ENCODE measurements around the gene NEUROG1. TPM values are rescaled to one million over a fixed set of nuclear protein-coding genes. Genes with fewer than 3 reads are reported as not detected.

NEUROG1 gene
- total RNA-seq, 4 donors from 2014 or later = not detected

DNA sequence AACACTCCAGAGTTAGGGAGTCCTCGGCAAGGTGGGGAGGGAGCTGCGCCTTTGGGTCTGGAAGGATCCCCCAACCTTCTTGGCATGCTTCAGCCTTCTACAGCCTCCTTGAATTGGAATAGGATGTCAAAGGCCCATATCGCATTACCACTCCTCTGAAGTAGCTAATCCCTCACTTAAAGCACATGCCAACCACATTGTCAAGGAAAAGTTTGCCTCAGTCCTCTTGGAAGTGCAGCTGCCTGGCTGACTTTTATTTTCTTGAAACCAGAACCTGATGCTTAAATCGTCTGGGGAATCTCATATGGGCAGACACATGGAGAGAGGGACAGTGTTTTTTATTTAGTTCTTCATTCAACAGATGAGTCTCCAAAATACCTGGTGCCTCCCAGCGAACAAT lies 28.6 kb upstream of the NEUROG1 start:
- no peak for TF ChIP-seq EP300 (IDR thresholded peaks at IDR 0.05)
- TF ChIP-seq, protein P1, sequence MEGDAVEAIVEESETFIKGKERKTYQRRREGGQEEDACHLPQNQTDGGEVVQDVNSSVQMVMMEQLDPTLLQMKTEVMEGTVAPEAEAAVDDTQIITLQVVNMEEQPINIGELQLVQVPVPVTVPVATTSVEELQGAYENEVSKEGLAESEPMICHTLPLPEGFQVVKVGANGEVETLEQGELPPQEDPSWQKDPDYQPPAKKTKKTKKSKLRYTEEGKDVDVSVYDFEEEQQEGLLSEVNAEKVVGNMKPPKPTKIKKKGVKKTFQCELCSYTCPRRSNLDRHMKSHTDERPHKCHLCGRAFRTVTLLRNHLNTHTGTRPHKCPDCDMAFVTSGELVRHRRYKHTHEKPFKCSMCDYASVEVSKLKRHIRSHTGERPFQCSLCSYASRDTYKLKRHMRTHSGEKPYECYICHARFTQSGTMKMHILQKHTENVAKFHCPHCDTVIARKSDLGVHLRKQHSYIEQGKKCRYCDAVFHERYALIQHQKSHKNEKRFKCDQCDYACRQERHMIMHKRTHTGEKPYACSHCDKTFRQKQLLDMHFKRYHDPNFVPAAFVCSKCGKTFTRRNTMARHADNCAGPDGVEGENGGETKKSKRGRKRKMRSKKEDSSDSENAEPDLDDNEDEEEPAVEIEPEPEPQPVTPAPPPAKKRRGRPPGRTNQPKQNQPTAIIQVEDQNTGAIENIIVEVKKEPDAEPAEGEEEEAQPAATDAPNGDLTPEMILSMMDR (IDR thresholded peaks at IDR 0.05) = no peak
- no peak for TF ChIP-seq POLR2A (IDR thresholded peaks at IDR 0.05)
- Histone ChIP-seq H3K4me3 (no peak overlapping the region), H3K9me3 (no peaks in the 10 kb centered on the region), H3K36me3 (no peaks in the 10 kb centered on the region), H3K27me3 (no peaks in the 10 kb centered on the region), H3K27ac (no peak overlapping the region), H3K4me1 (peaks cover 0 to 14% (median 0%) of the 10 kb centered on the region in 4 donors)
- DNase-seq (ENCODE audit: low spot score in 2 of 2) = no peak
- WGBS, 2 donors = 79 to 88% methylated on average over 5 of the region's 5 CpGs

GRCh38 chr5:135561266-135561665 lies 25.5 kb upstream of the NEUROG1 start:
- no peak overlapping the region for H3K4me3 ChIP-seq
- DNase-seq (ENCODE audit: low spot score in 2 of 2) = no peak
- no peaks in the 10 kb centered on the region for H3K36me3 ChIP-seq
- no peak overlapping the region for H3K27ac ChIP-seq
- TF ChIP-seq, protein P1 (IDR thresholded peaks at IDR 0.05) = no peak
- TF ChIP-seq POLR2A (IDR thresholded peaks at IDR 0.05) (no peak), EP300 (IDR thresholded peaks at IDR 0.05) (no peak)
- no peaks in the 10 kb centered on the region for H3K9me3 ChIP-seq
- H3K27me3 ChIP-seq = peaks cover 0 to 7% of the 10 kb centered on the region in 2 donors
- peaks cover 0 to 7% (median 0%) of the 10 kb centered on the region in 4 donors for H3K4me1 ChIP-seq
- WGBS, 2 donors = 79 to 86% methylated on average over 6 of the region's 6 CpGs

DNA sequence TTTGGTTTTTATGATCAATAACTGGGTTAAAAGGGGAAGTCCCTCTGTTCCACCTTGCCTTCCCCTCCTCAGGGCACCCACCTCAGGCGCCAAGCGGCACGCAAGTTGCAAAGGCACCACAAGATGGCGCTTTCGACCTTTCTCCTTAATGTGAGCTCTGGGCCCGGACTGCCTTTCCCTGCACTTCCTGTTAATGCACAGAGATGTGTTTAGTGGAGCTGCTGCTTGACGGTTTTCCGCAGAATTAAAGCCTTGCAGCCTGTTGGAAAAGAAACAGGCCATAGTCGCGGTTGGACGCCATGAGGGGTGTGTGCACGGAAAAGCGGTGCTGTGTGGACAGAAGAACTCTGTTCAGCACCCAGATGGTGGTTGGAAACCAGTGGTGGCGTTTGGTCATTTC lies 25.1 kb upstream of the NEUROG1 start:
- no peaks in the 10 kb centered on the region for H3K36me3 ChIP-seq
- no peaks in the 10 kb centered on the region for H3K9me3 ChIP-seq
- WGBS, 2 donors = 10 to 12% methylated on average over 14 of the region's 14 CpGs
- H3K27me3 ChIP-seq = peaks cover 0 to 7% of the 10 kb centered on the region in 2 donors
- peaks cover 0 to 7% (median 0%) of the 10 kb centered on the region in 4 donors for H3K4me1 ChIP-seq
- H3K27ac ChIP-seq = no peak overlapping the region
- DNase-seq (ENCODE audit: low spot score in 2 of 2) = peak; percentile 56 to 79
- TF ChIP-seq, protein P1 (IDR thresholded peaks at IDR 0.05) = peak; percentile 70 to 79 (median 77)
- TF ChIP-seq POLR2A (IDR thresholded peaks at IDR 0.05) (no peak), EP300 (IDR thresholded peaks at IDR 0.05) (no peak)
- H3K4me3 ChIP-seq = no peak overlapping the region

DNA sequence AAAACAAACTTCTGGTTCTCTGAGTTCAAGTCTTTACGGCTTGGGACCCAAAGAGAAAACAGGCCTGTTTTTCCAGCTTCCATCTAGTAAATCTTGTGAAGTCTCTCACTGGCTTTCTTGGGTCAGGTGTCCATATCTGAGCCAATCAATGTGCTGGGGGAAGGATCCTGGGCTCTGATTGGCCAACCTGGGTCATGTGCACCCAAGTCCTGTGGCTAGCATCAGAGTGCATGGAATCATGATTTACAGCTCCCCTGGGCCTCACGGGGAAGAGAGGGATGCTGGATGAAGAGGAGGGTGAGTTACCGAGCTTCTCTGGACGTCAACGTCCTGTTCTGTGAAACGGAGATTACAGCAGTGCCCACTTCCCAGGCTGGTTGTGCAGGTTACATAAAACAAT lies 23.6 kb upstream of the NEUROG1 start:
- no peaks in the 10 kb centered on the region for H3K36me3 ChIP-seq
- TF ChIP-seq POLR2A (IDR thresholded peaks at IDR 0.05) (no peak), EP300 (IDR thresholded peaks at IDR 0.05) (no peak)
- TF ChIP-seq, protein P1 (IDR thresholded peaks at IDR 0.05) = no peak
- H3K4me1 ChIP-seq = peaks cover 0 to 7% (median 0%) of the 10 kb centered on the region in 4 donors
- H3K4me3 ChIP-seq = no peak overlapping the region
- no peak overlapping the region for H3K27ac ChIP-seq
- H3K27me3 ChIP-seq = peaks cover 0 to 15% of the 10 kb centered on the region in 2 donors
- DNase-seq (ENCODE audit: low spot score in 2 of 2) = no peak
- 63 to 70% methylated on average over 6 of the region's 6 CpGs for WGBS, 2 donors
- H3K9me3 ChIP-seq = no peaks in the 10 kb centered on the region

- Histone ChIP-seq H3K4me3 (no peak overlapping the region), H3K27ac (no peak overlapping the region), H3K9me3 (no peaks in the 10 kb centered on the region), H3K36me3 (no peaks in the 10 kb centered on the region), H3K27me3 (peaks cover 0 to 15% of the 10 kb centered on the region in 2 donors), H3K4me1 (peaks cover 0 to 7% (median 0%) of the 10 kb centered on the region in 4 donors)
- WGBS, 2 donors = 73 to 80% methylated on average over 11 of the region's 11 CpGs
- TF ChIP-seq EP300 (IDR thresholded peaks at IDR 0.05) (no peak), POLR2A (IDR thresholded peaks at IDR 0.05) (no peak)
- TF ChIP-seq, protein P1 (IDR thresholded peaks at IDR 0.05) = no peak
- no peak for DNase-seq (ENCODE audit: low spot score in 2 of 2)
Measured at GRCh38 chr5:135557076-135557838, 21.5 kb upstream of the NEUROG1 start.

Data from tibial nerve (tissue), 4 donors.